HG02798 (cell line): ENCODE measurements around the gene MTCH2.
A peak's percentile ranks its signal among the peaks of the same experiment; 100 is the strongest.
"Not testable (repeated sequence)": the region's sequence is repeated elsewhere in the genome, so short reads cannot be mapped to it uniquely, and the experiment has no call there.

Source experiments
- ATAC-seq: cut with Tn5 transposase; IDR thresholded peaks from one replicate; pipeline ENCODE4 v1.9.1; 2021; ENCODE audit warnings: mild to moderate bottlenecking; ENCODE audit not compliant: unreplicated experiment, poor library complexity

Gene MTCH2

GRCh38 chr11:47642099-47642855 is at the start of gene MTCH2:
Gene MTCH2, minus strand, starts transcription at chr11:47642559. Its CDS starts 94 bp downstream, at chr11:47642465.
- peak; percentile 95 for ATAC-seq

GRCh38 chr11:47691979-47692378 is 49.6 kb upstream of the MTCH2 start:
- ATAC-seq: no peak

- ATAC-seq: no peak
Measured at GRCh38 chr11:47689480-47689879, 47.1 kb upstream of the MTCH2 start.

GRCh38 chr11:47688991-47689390 is 46.6 kb upstream of the MTCH2 start:
- no peak for ATAC-seq

- no peak for ATAC-seq
Measured at GRCh38 chr11:47688111-47688510, 45.8 kb upstream of the MTCH2 start.

- not testable (repeated sequence) for ATAC-seq
Measured at GRCh38 chr11:47686704-47687103, 44.3 kb upstream of the MTCH2 start.

GRCh38 chr11:47686151-47686550 is 43.8 kb upstream of the MTCH2 start:
- no peak for ATAC-seq

GRCh38 chr11:47675851-47676250 is 33.5 kb upstream of the MTCH2 start:
- no peak for ATAC-seq

GRCh38 chr11:47672283-47672730 is 29.9 kb upstream of the MTCH2 start:
- no peak for ATAC-seq

- no peak for ATAC-seq
Measured at GRCh38 chr11:47669856-47670255, 27.5 kb upstream of the MTCH2 start.

GRCh38 chr11:47668665-47669064 is 26.3 kb upstream of the MTCH2 start:
- no peak for ATAC-seq

- no peak for ATAC-seq
Measured at GRCh38 chr11:47667555-47667954, 25.2 kb upstream of the MTCH2 start.

GRCh38 chr11:47667135-47667534 is 24.8 kb upstream of the MTCH2 start:
- no peak for ATAC-seq

GRCh38 chr11:47664936-47665335 is 22.6 kb upstream of the MTCH2 start:
- ATAC-seq: not testable (repeated sequence)

- no peak for ATAC-seq
Measured at GRCh38 chr11:47661245-47661644, 18.9 kb upstream of the MTCH2 start.

- ATAC-seq: no peak
Measured at GRCh38 chr11:47659276-47659675, 16.9 kb upstream of the MTCH2 start.

GRCh38 chr11:47656260-47656885 is 14.0 kb upstream of the MTCH2 start:
- ATAC-seq: no peak

- ATAC-seq: no peak
Measured at GRCh38 chr11:47651818-47652469, 9.6 kb upstream of the MTCH2 start.

- ATAC-seq: no peak
Measured at GRCh38 chr11:47649276-47649675, 6.9 kb upstream of the MTCH2 start.

GRCh38 chr11:47646019-47646418 is 3.7 kb upstream of the MTCH2 start:
- no peak for ATAC-seq

- no peak for ATAC-seq
Measured at GRCh38 chr11:47645500-47645899, 3.1 kb upstream of the MTCH2 start.
